HG03575 (cell line): ENCODE results near the gene LDLRAP1.
"Not testable (repeated sequence)": the region's sequence is repeated elsewhere in the genome, so short reads cannot be mapped to it uniquely, and the experiment has no call there.

Experiments
- ATAC-seq: cut with Tn5 transposase; IDR thresholded peaks from one replicate; pipeline ENCODE4 v1.9.1; 2021; ENCODE audit not compliant: unreplicated experiment, insufficient number of reproducible peaks, low FRiP score; ENCODE audit errors: extremely low read depth

The LDLRAP1 gene

DNA sequence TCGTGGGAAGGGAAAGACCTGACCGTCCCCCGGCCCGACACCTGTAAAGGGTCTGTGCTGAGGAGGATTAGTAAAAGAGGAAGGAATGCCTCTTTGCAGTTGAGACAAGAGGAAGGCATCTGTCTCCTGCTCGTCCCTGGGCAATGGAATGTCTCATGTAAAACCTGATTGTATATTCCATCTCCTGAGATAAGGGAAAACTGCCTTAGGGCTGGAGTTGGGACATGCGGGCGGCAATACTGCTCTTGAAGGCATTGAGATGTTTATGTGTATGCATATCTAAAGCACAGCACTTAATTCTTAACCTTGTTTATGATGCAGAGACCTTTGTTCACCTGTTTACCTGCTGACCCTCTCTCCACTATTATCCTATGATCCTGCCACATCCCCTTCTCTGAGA lies 44.8 kb downstream of the LDLRAP1 start:
- not testable (repeated sequence) for ATAC-seq

DNA sequence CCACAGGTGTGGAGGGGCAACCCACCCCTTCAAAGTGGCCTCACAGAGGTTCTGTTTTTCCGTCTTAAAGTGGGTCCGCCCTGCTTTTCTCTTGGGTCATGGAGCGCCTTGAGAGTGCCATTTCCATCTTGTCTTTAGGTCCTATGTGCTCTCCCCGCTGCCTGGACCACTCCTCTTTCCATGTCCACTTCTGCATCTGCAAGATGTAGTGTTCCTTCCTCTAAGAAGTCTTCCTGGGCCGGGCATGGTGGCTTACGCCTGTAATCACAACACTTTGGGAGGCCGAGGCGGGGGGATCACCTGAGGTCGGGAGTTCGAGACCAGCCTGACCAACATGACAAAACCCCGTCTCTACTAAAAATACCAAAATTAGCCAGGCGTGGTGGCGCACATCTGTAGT lies 45.4 kb downstream of the LDLRAP1 start:
- not testable (repeated sequence) for ATAC-seq

DNA sequence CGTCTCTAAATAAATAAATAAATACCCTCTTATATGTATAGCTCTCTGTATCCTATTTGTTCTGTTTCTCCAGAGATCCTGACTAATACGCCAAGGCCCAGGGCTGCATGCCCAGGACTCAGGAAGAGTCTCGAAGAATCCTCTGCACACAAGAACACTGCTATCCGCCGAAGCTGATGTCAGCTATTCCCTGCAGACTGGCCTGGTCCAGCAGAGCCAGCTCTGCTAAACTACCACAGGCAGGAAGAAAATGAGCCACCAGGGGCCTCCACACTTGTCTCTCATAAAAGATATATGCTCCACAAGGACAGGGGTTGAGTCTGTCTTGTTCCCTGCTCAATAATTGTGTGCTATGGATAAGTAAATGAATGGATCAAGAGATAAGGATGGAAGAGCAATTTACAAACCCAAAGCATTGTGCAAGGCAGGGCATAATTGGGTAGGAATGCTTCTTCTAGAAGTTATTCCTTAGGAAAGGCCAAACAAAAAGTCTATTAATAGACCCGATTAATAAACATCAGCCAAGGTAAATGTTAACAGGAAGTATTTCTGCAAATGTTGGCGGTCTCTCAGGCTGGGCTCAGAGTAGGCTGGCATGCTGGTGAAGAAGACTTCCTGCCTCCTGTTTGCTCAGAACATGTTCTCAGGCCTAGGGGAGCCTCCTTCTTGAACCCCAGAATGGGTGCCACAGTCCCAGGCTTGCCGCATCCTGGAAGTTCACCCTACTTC lies 46.9 kb downstream of the LDLRAP1 start:
- no peak for ATAC-seq

DNA sequence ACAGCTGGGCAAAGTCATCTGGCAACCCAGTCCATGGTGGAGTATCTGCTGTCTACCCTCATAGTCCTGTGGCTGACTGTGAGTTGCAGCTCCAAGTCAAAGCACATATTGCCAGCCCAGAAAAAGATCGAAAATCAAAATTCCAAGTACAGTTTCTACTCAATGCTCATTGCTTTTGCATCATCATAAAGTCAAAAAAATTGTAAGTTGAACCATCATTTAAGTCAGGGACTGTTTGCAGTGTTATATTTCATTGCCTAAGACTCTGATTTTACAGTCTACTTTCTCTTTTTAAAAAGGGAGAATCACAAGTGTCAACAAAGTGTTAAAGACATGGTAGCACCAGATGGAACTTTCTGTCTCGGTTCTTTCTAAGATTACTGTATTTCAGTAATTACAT lies 50.5 kb downstream of the LDLRAP1 start:
- ATAC-seq, result no peak

DNA sequence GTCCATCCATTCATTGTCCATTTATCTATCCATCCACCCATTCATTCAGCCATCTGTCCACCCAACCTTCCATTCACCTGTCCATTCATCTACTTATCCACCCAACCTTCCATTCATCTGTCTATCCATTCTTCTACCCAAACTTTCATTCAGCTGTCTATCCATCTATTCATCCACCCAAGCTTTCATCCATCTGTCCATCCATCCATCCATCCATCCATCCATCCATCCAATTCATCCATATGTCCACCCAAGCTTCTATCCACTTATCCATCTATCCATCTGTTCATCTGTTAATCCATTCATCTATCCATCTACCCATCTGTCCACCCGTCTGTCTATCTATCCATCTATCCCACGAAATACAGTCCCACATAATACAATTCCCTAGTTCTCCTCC lies 51.6 kb downstream of the LDLRAP1 start:
- no peak for ATAC-seq

DNA sequence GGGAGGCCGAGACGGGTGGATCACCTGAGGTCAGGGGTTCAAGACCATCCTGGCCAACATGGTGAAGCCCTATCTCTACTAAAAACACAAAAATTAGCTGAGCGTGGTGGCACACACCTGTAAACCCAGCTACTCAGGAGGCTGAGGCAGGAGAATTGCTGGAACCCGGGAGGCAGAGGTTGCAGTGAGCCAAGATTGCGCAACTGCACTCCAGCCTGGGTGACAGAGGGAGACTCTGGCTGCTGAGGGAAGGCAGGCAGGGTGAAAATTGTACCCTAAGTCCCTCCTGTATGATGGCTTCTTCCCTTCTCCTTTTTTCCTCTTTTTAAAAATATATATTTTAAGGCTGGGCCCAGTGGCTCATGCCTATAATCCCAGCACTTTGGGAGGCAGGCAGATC lies 53.2 kb downstream of the LDLRAP1 start:
- ATAC-seq, result not testable (repeated sequence)

DNA sequence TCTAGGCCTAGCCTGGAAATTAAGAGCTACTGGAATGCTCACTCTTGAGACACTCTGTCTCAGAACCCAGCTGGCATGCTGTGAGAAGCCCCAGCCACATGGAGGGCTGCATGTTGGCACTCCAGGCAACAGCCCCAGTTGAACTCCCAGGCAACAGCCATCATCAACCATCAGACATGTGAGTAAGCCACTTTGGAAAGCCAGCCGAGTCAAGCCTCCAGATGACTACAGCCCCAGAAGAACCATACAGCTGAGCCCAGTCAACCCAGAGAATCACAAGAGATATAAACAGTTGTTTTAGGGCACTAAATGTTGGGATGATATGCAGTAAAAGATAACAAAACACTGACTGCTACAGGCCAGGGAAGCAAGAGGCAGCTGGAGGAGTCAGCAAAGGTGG lies 55.5 kb downstream of the LDLRAP1 start:
- ATAC-seq, result no peak

DNA sequence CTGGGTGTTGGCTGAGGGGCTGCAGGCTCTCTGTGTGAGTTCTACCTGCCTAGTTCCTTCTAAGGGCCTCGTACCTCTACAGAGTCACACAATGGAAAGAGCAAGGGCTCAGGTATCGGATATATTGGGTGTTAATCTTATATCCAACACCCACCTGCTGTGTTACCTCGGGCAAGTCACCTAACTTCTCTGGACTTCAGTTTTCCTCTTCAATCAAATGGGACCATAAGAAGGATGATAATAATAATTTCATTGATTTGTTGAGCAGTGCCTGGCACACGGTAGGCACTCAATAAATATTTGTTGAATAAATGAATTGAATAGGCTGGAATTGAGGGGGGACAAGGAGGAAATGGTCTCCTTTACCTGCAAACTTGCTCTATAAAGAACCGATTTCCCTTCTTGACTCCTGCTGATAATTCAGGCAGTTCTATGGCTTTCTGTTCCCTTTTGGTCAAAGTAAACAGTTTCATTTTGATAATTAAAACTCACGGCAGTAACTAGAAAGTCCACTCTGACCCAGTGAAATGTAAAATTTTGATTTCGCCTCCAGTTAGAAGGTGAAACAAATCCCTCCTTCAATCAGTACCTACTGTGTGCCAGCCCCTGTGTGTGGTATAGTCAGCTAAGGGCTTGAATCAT lies 56.7 kb downstream of the LDLRAP1 start:
- no peak for ATAC-seq

DNA sequence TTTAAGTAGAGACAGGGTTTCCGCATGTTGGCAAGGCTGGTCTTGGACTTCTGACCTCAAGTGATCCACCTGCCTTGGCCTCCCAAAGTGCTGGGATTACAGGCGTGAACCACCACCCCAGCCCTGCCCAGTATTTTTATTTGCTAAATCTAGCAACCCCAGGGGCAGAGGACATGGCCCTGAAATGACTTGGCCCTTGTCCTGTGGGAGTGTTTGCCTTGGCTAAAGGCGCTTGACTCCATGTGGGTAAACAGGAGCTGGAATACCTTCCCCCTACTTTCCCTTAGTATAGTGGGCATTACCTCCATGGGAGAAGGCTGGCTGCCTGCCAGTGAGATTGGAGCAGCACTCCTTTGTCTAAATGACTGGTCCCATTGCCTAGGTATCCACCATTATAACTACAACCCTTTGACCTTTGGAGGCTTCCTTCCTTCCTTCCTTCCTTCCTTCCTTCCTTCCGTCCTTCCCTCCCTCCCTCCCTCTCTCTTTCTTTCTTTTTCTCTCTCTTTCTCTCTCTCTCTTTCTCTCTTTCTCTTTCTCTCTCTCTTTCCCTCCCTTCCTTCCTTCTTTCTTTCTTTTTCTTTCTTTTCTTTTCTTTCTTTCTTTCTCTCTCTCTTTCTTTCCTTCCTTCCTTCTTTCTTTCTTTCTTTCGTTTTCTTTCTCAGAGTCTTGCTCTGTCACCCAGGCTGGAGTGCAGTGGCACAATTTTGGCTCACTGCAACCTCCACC lies 57.7 kb downstream of the LDLRAP1 start:
- ATAC-seq, result not testable (repeated sequence)

DNA sequence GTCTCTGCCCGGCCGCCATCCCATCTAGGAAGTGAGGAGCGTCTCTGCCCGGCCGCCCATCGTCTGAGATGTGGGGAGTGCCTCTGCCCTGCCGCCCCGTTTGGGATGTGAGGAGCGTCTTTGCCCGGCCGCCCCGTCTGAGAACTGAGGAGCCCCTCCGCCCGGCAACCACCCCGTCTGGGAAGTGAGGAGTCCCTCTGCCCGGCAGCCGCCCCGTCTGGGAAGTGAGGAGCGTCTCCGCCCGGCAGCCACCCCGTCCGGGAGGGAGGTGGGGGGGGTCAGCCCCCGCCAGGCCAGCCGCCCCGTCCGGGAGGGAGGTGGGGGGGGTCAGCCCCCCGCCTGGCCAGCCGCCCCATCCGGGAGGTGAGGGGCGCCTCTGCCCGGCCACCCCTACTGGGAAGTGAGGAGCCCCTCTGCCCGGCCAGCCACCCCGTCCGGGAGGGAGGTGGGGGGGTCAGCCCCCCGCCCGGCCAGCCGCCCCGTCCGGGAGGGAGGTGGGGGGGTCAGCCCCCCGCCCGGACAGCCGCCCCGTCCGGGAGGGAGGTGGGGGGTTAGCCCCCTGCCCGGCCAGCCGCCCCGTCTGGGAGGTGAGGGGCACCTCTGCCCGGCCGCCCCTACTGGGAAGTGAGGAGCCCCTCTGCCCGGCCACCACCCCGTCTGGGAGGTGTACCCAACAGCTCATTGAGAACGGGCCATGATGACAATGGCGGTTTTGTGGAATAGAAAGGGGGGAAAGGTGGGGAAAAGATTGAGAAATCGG lies 60.6 kb downstream of the LDLRAP1 start:
- ATAC-seq, result not testable (repeated sequence)

DNA sequence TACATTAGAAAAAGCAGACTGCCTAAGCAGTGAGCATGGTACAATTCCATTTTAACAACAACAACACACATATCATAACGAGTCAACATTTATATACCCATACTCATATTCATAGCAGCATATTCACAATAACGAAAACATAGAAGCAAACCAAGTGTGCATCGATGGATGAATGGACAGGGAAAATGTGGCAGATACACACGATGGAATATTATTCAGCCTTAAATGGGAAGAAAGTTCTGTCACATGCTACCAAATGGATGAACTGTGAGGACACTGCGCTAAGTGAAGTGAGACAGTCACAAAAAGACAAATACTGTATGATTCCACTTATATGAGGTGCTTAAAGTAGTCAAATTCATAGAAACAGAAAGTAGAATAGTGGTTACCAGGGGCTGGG lies 63.7 kb downstream of the LDLRAP1 start:
- ATAC-seq, result no peak

DNA sequence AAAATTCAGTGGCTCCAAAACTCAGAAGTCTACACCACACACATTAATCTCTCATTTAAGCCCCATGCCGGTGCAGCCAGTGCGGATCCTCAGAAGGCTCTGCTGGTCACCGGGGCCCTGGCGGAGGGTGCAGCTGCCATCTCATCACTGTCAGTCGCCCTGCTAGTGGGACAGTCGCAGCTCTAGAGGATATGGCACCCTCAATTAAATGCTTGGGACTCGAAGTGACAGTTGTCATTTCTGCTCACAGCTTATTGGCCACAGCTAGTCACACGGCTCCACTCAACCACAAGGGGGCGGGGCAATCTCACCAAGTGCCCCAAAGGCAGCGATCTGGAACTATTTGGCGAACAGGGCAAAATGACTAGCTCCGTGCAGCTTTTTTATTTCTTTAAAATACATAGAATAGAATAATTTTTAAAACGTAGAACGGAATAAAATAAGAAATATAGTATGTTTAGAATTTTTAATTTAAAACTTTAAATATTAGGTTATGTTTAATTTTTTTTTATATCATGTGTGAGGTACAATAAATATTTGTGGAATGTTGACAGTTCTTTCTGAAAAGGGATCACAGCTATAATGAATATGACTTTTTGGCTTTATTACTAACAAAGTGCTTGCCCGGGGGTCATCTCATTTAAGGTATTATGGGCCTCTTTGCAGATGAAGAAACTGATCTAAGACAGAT lies 65.2 kb downstream of the LDLRAP1 start:
- ATAC-seq, result no peak

DNA sequence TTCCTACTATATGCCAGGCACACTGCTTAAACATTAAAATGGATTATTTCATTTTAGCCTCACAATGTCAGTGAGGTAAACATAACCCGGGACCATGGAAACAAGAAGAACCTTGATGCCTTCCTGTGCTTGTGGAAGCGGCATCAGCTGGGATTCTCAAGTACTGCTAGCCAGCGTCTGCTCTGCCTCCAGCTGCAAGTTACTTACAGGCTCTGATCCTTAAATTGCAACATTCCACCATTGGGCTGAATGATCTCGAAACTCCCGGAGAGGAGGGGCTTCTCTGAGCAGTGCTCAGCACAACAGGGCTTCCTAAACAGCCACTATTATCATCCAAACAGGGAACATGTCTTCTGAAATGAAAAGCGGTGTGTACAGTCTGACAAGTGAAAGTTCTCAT lies 66.5 kb downstream of the LDLRAP1 start:
- no peak for ATAC-seq

DNA sequence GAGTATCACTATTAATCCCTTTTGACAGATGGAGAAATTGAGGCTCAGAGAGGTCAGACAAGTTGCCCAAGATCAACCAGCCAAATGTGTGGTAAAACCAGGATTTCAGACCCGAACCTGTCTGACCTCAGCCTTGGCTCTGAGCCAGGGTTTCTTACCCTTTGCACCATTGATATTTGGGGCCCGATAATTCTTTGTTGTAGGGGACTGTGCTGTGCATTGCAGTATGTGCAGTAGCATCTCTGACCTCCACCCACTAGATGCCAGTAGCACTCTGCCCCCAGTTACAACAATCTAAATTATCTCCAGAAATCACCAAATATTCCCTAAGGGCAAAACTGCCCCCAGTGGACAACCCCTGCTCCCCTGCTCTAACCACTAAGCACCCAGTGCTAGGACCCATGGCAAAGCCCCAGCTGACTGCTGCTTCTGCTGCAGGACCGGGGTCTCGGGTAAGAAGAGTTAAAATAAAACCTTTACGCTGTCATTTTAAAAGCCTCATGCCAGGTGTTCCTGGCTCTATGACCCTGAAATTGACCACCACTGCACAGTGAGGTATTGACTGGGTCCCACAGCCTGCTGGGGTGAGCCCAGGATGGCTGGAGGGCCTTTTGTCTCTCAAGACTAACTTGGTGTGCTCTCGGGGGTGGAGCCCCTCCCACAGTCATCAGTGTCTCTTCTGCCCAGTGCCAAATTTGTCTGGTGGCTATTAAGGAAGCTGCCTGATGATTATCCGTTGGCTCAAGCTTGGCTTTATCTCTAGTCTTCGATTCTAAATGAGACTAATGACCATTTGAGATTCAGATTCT lies 67.6 kb downstream of the LDLRAP1 start:
- no peak for ATAC-seq

DNA sequence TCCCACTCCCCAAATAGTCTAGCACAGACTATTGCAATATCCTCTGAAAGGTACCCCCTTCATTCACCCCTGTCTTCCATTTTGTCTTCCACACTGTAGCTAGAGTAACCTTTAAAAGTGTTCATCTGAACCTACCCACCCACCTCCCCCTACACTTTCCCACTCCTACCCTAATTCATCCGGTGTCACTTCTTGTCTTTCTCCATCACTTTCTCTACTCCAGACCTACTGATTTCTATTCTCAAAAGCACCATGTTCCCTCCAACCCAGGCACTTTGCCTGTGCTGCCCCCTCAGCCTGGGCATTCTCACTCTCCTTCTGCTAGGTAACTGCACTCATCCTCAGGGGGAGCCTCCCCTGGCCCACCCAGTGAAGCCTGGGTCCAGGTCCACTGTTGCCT lies 68.4 kb downstream of the LDLRAP1 start:
- no peak for ATAC-seq

DNA sequence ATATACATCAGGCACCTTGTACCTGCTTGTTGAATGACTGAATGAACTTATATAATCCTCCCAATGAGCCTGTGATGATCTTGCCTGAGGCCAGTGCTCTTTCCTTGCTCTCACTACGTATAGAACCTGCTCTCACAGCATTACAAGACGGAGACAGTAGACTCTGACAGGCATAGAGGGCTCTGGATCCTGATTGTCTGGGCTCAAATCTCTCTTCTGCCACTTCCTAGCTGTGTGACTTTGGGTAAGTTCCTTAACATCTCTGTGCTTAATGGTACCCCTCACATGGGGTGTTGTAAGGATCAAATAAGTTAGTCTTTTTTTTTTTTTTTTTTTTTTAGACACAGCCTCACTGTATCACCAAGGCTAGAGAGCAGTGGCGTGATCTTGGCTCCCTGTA lies 69.0 kb downstream of the LDLRAP1 start:
- no peak for ATAC-seq

DNA sequence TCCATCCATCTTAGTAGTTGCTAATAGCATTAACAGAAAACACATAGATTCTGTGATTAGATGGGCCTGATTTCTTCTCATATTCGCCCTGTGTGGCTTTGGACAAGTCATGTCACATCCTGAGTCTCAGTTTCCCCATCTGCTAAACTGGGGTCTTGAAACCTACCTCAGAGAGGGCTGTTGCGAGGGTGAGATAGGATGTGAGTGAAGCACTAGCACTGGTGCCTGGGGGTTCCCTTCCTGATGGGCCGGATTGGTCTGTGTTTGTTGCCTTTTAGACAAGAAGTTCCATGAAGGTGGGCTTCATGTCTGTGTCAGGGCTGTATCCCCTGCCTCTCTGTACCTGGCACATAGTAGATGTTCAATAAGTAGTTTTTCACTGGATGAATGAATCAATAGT lies 69.7 kb downstream of the LDLRAP1 start:
- ATAC-seq, result no peak

DNA sequence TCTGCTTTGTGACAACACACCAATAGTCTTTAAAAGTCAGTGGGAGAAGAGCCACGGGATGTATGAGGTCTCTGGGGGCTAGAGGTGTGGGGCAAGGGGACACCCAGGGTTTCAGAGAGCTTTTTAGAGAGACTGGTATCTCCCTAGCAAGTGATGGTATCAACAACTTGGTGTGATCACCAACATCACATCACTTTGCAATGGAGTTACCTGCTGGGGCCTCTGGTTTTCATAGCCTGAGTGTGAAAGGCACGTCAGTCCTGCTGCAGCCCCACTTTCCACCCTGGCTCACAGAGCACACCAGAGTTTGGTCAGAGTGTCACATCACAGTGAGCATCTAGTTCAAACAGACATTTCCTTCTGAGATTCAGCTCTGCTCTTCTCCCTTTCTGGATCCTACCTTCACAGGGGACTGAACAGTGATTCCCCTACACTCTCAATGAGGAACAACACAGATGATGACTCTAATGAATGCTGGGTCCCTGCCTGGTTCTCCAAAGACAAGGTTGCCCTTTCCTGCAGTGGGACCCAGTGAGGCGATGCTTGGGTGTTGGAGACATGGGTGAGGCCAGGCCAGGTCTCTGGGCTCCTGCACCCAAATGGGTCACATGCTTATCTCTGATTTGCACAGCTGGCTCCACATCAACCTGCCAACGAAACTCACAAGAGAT lies 71.2 kb downstream of the LDLRAP1 start:
- no peak for ATAC-seq
